Measurements from ENCODE around the gene RSPRY1. TPM values are rescaled to one million over a fixed set of nuclear protein-coding genes. Genes with fewer than 3 reads are reported as not detected.

The RSPRY1 gene
- total RNA-seq, 1 donor from 2014 or later, result 14.0 TPM

- peaks cover 26% of the 10 kb centered on the region for H3K36me3 ChIP-seq
- DNase-seq, result no peak
- no peak overlapping the region for H3K27ac ChIP-seq (replicated peaks)
- H3K4me3 ChIP-seq, result no peak overlapping the region
- no peaks in the 10 kb centered on the region for H3K27me3 ChIP-seq (ENCODE audit: low read depth)
- TF ChIP-seq CTCF (IDR thresholded peaks at IDR 0.05; ENCODE audit: borderline replicate concordance), result no peak
- H3K4me1 ChIP-seq, result peaks cover 17% of the 10 kb centered on the region
- intact Hi-C loops (cut with micrococcal nuclease), result no loop called here
- H3K9me3 ChIP-seq (replicated peaks), result no peaks in the 10 kb centered on the region
These were observed 16.2 kb downstream of the RSPRY1 start for GRCh38 chr16:57202095-57202886.

GRCh38 chr16:57203451-57203850, 17.3 kb downstream of the RSPRY1 start:
- no peak for DNase-seq
- intact Hi-C loops (cut with micrococcal nuclease), result no loop called here
- no peaks in the 10 kb centered on the region for H3K9me3 ChIP-seq (replicated peaks)
- H3K4me1 ChIP-seq, result peaks cover 17% of the 10 kb centered on the region
- H3K36me3 ChIP-seq, result peaks cover 36% of the 10 kb centered on the region
- no peaks in the 10 kb centered on the region for H3K27me3 ChIP-seq (ENCODE audit: low read depth)
- H3K27ac ChIP-seq (replicated peaks), result no peak overlapping the region
- TF ChIP-seq CTCF (IDR thresholded peaks at IDR 0.05; ENCODE audit: borderline replicate concordance), result no peak
- no peak overlapping the region for H3K4me3 ChIP-seq

GRCh38 chr16:57204675-57205074, 18.5 kb downstream of the RSPRY1 start:
- Histone ChIP-seq H3K4me3 (no peak overlapping the region), H3K4me1 (peaks cover 7% of the 10 kb centered on the region), H3K27me3 (ENCODE audit: low read depth) (no peaks in the 10 kb centered on the region), H3K27ac (replicated peaks) (no peak overlapping the region), H3K36me3 (peaks cover 48% of the 10 kb centered on the region), H3K9me3 (replicated peaks) (no peaks in the 10 kb centered on the region)
- intact Hi-C loops (cut with micrococcal nuclease), result no loop called here
- no peak for TF ChIP-seq CTCF (IDR thresholded peaks at IDR 0.05; ENCODE audit: borderline replicate concordance)
- no peak for DNase-seq

- no peak for DNase-seq
- Histone ChIP-seq H3K27me3 (ENCODE audit: low read depth) (no peaks in the 10 kb centered on the region), H3K9me3 (replicated peaks) (no peaks in the 10 kb centered on the region), H3K27ac (replicated peaks) (no peak overlapping the region), H3K36me3 (peaks cover 84% of the 10 kb centered on the region), H3K4me1 (peaks cover 7% of the 10 kb centered on the region), H3K4me3 (no peak overlapping the region)
- TF ChIP-seq CTCF (IDR thresholded peaks at IDR 0.05; ENCODE audit: borderline replicate concordance), result no peak
- intact Hi-C loops (cut with micrococcal nuclease), result no loop called here
These were observed 22.8 kb downstream of the RSPRY1 start for GRCh38 chr16:57208926-57209325.

- Histone ChIP-seq H3K4me3 (no peak overlapping the region), H3K36me3 (peaks cover 92% of the 10 kb centered on the region), H3K4me1 (peaks cover 7% of the 10 kb centered on the region), H3K27me3 (ENCODE audit: low read depth) (no peaks in the 10 kb centered on the region), H3K9me3 (replicated peaks) (no peaks in the 10 kb centered on the region), H3K27ac (replicated peaks) (no peak overlapping the region)
- no peak for DNase-seq
- intact Hi-C loops (cut with micrococcal nuclease), result no loop called here
- no peak for TF ChIP-seq CTCF (IDR thresholded peaks at IDR 0.05; ENCODE audit: borderline replicate concordance)
These were observed 23.7 kb downstream of the RSPRY1 start for GRCh38 chr16:57209780-57210179.

Data from left ventricle myocardium inferior (tissue), 1 donor.